Measurements from ENCODE around the gene PLPP3. TPM values are rescaled to one million over a fixed set of nuclear protein-coding genes. Genes with fewer than 3 reads are reported as not detected.

The PLPP3 gene
- total RNA-seq, 2 donors from 2014 or later = 40.4 to 107 TPM

GRCh38 chr1:56551691-56552090 lies 27.7 kb downstream of the PLPP3 start:
- no peak for TF ChIP-seq POLR2A (IDR thresholded peaks at IDR 0.05)
- no peak for TF ChIP-seq CTCF (IDR thresholded peaks at IDR 0.05)
- no peak for TF ChIP-seq POLR2AphosphoS5 (IDR thresholded peaks at IDR 0.05)
- H3K27me3 ChIP-seq (replicated peaks; ENCODE audit: insufficient read depth) = no peaks in the 10 kb centered on the region
- no peaks in the 10 kb centered on the region for H3K36me3 ChIP-seq
- no peak overlapping the region for H3K4me3 ChIP-seq
- H3K9me3 ChIP-seq = no peaks in the 10 kb centered on the region
- H3K4me1 ChIP-seq (replicated peaks) = no peaks in the 10 kb centered on the region
- 68% methylated on average over 3 of the region's 3 CpGs for WGBS
- DNase-seq (ENCODE audit: low spot score) = no peak
- no peak overlapping the region for H3K27ac ChIP-seq
- intact Hi-C loops (cut with DNase I) = no loop called here

- 80% methylated on average over 4 of the region's 4 CpGs for WGBS
- no peaks in the 10 kb centered on the region for H3K4me1 ChIP-seq (replicated peaks)
- DNase-seq (ENCODE audit: low spot score) = no peak
- no peaks in the 10 kb centered on the region for H3K27me3 ChIP-seq (replicated peaks; ENCODE audit: insufficient read depth)
- H3K4me3 ChIP-seq = no peak overlapping the region
- no peaks in the 10 kb centered on the region for H3K9me3 ChIP-seq
- H3K36me3 ChIP-seq = no peaks in the 10 kb centered on the region
- intact Hi-C loops (cut with DNase I) = no loop called here
- TF ChIP-seq POLR2AphosphoS5 (IDR thresholded peaks at IDR 0.05) (no peak), CTCF (IDR thresholded peaks at IDR 0.05) (no peak), POLR2A (IDR thresholded peaks at IDR 0.05) (no peak)
- no peak overlapping the region for H3K27ac ChIP-seq
These were observed 28.5 kb downstream of the PLPP3 start for GRCh38 chr1:56550859-56551188.

- Histone ChIP-seq H3K4me3 (no peak overlapping the region), H3K36me3 (no peaks in the 10 kb centered on the region), H3K9me3 (no peaks in the 10 kb centered on the region), H3K4me1 (replicated peaks) (no peaks in the 10 kb centered on the region), H3K27ac (no peak overlapping the region), H3K27me3 (replicated peaks; ENCODE audit: insufficient read depth) (no peaks in the 10 kb centered on the region)
- intact Hi-C loops (cut with DNase I) = no loop called here
- no peak for DNase-seq (ENCODE audit: low spot score)
- 79% methylated on average over 5 of the region's 5 CpGs for WGBS
- TF ChIP-seq POLR2AphosphoS5 (IDR thresholded peaks at IDR 0.05) = no peak
- TF ChIP-seq CTCF (IDR thresholded peaks at IDR 0.05) = no peak
- TF ChIP-seq POLR2A (IDR thresholded peaks at IDR 0.05) = no peak
These were observed 29.1 kb downstream of the PLPP3 start for GRCh38 chr1:56550138-56550858.

GRCh38 chr1:56548571-56548970 lies 30.8 kb downstream of the PLPP3 start:
- no peak overlapping the region for H3K27ac ChIP-seq
- DNase-seq (ENCODE audit: low spot score) = no peak
- intact Hi-C loops (cut with DNase I) = no loop called here
- no peaks in the 10 kb centered on the region for H3K27me3 ChIP-seq (replicated peaks; ENCODE audit: insufficient read depth)
- no peaks in the 10 kb centered on the region for H3K4me1 ChIP-seq (replicated peaks)
- H3K9me3 ChIP-seq = no peaks in the 10 kb centered on the region
- H3K4me3 ChIP-seq = no peak overlapping the region
- no peaks in the 10 kb centered on the region for H3K36me3 ChIP-seq
- TF ChIP-seq POLR2AphosphoS5 (IDR thresholded peaks at IDR 0.05) (no peak), CTCF (IDR thresholded peaks at IDR 0.05) (no peak), POLR2A (IDR thresholded peaks at IDR 0.05) (no peak)

DNA sequence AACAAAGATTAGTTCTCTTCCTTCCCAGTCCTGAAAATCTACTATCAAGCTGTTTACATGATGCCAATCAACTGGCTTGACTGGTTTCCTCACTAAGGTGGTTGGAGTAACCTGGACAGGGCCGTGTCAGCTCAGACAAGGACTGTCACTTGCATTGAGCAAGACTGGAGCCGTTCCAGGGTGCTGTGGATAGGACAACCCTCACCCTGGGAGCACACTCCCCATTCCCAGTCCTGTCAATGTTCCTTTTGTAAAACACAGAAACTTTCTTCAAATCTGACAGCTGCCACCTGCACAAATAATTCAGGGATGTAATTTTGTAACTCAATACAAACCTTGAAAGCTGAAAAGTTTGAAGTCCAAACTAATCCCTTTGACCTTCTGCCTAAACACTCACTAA lies 31.4 kb downstream of the PLPP3 start:
- Histone ChIP-seq H3K4me1 (replicated peaks) (no peaks in the 10 kb centered on the region), H3K4me3 (no peak overlapping the region), H3K36me3 (no peaks in the 10 kb centered on the region), H3K27me3 (replicated peaks; ENCODE audit: insufficient read depth) (no peaks in the 10 kb centered on the region), H3K9me3 (no peaks in the 10 kb centered on the region), H3K27ac (no peak overlapping the region)
- TF ChIP-seq POLR2AphosphoS5 (IDR thresholded peaks at IDR 0.05) (peak; percentile 67), POLR2A (IDR thresholded peaks at IDR 0.05) (no peak)
- WGBS = 30% methylated on average over 2 of the region's 2 CpGs
- intact Hi-C loops (cut with DNase I) = no loop called here
- DNase-seq (ENCODE audit: low spot score) = peak; percentile 72

Measured in prostate gland (tissue), 2 donors.